Measurements from ENCODE around the gene SELENOH.

- no peak for TF ChIP-seq CSDC2 (CRISPR knock-in tag; IDR thresholded peaks at IDR 0.05)
- TF ChIP-seq ISL1 (CRISPR knock-in tag; IDR thresholded peaks at IDR 0.05) = no peak
- no peak for TF ChIP-seq ZC3H10 (CRISPR knock-in tag; IDR thresholded peaks at IDR 0.05)
- no peak for TF ChIP-seq ZNF70 (CRISPR knock-in tag; IDR thresholded peaks at IDR 0.05)
- TF ChIP-seq ESRRG (CRISPR knock-in tag; IDR thresholded peaks at IDR 0.05) = no peak
- TF ChIP-seq ZNF8 (CRISPR knock-in tag; IDR thresholded peaks at IDR 0.05) = no peak
- TF ChIP-seq POU6F1 (CRISPR knock-in tag; IDR thresholded peaks at IDR 0.05; ENCODE audit: borderline replicate concordance, low read depth) = no peak
- TF ChIP-seq, protein P1, sequence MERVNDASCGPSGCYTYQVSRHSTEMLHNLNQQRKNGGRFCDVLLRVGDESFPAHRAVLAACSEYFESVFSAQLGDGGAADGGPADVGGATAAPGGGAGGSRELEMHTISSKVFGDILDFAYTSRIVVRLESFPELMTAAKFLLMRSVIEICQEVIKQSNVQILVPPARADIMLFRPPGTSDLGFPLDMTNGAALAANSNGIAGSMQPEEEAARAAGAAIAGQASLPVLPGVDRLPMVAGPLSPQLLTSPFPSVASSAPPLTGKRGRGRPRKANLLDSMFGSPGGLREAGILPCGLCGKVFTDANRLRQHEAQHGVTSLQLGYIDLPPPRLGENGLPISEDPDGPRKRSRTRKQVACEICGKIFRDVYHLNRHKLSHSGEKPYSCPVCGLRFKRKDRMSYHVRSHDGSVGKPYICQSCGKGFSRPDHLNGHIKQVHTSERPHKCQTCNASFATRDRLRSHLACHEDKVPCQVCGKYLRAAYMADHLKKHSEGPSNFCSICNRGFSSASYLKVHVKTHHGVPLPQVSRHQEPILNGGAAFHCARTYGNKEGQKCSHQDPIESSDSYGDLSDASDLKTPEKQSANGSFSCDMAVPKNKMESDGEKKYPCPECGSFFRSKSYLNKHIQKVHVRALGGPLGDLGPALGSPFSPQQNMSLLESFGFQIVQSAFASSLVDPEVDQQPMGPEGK (CRISPR knock-in tag; IDR thresholded peaks at IDR 0.05; ENCODE audit: borderline replicate concordance) = no peak
- no peak for TF ChIP-seq BACH2 (CRISPR knock-in tag; IDR thresholded peaks at IDR 0.05; ENCODE audit: borderline replicate concordance)
Measured at GRCh38 chr11:57772562-57772961, 31.3 kb downstream of the SELENOH start.

Measured in SK-N-SH treated with all-trans-retinoic acid at 6 μM for 48 hours (cell line).